ENCODE data around the gene FAF1.
"Not testable (repeated sequence)": the region's sequence is repeated elsewhere in the genome, so short reads cannot be mapped to it uniquely, and the experiment has no call there.

The FAF1 gene

DNA sequence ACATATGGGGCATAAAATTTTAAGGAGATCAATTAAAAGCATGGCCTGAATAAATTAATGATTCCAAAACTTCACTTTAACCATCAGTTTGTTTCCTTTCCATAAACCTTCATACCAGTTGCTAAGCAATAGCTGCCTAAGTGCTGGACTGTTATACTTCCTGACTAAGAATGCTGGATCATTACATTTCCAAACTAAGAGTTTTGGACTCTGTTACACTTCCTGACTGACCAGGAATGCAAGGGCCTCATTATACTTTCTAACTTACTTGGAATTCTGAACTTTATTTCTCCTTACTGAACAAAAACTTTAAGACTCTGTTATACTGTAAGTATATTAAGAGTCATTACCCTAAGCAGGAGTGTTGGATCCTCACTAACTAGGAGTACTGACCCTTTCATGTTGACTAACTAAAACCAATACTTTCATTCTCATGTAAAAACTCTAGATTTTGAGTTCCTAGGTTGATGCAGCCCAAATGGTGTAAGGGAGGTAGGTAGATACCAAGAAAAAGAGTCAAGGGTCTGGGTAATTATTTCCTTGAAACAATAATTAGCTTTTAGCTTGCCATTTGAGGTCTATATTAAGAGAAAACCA lies 118.2 kb downstream of the FAF1 start:
- no peak for DNase-seq

DNA sequence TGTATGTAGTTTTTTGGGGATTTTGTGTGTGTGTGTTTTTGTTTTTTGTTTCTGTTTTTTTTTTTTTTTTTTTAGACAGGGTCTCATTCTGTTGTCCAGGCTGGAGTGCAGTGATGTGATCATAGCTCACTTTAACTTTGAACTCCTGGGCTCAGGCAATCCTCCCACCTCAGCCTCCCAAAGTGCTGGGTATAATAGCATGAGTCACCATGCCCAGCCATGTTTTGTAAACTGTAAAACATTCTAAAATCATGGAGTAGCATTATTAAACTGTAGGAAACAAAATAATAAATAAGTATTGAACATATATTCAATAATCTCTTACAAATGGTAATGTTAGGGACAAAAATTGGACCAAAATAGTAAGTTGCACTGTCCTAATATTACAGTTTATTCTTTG lies 124.0 kb downstream of the FAF1 start:
- DNase-seq, result no peak

DNA sequence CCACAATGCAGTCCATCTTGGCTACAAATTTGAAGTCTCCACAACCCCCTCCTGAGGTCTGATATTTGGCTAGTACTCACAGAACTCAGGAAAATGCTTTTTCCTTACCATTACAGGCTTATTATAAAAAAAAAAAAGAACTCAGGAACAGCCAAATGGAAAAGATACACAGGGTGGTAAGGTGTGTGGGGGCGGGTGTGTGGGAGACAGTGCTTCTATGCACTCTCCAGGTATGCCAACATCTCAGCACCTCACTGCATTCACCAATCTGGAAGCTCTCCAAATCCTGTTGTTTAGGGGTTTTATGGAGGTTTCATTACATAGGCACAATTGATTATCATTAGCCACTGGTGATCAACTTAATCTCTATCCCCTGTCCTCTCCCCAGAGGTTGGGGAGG lies 126.9 kb downstream of the FAF1 start:
- DNase-seq, result no peak

DNA sequence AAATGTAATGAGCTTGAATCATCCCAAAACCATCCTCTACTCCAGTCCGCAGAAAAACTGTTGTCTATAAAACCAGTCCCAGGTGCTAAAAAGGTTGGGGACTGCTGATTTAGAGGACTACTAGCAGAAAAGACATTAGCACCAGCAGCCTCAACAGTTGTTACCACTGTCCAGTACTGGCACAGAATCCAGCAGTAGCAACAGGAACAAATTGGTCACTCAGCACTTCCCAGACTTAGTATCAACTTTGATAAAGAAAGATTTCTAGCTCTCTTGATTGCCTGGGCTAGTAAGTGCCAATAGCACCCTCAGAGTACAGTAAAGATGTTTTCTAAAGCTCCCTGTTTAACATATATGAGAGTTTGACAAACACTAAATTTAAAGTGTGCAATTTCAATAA lies 127.9 kb downstream of the FAF1 start:
- DNase-seq, result no peak

DNA sequence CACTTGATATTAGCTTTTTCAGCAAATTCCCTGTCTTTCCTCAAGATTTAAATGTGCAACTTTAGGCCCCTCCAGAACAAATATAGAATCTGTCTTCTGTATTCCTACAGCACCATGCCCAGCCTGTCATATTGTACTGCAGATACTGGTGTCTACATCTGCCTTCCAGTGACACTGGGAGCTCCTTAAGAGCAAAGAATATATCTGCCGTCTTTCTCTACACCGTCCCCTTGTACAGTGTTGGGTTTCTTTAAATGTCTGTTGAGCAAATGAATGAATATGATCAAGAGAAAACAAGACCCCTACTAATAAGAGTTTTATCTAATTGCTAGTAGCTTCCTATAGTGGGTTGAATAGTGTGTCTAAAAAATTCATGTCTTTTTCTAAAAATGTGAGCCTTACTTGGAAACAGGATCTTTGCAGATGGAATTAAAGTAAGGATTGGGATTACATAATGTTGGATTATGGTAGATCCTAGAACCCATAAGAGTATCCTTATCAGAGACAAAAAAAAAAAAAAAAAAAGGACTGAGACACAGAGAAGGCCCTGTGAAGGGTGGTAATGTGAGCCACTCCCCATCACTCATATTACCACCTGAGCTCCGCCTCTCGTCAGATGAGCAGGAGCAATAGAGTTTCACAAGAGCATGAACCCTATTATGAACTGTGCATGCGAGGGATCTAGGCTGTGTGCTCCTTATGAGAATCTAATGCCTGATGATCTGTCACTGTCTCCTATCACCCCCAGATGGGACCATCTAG lies 128.6 kb downstream of the FAF1 start:
- no peak for DNase-seq

DNA sequence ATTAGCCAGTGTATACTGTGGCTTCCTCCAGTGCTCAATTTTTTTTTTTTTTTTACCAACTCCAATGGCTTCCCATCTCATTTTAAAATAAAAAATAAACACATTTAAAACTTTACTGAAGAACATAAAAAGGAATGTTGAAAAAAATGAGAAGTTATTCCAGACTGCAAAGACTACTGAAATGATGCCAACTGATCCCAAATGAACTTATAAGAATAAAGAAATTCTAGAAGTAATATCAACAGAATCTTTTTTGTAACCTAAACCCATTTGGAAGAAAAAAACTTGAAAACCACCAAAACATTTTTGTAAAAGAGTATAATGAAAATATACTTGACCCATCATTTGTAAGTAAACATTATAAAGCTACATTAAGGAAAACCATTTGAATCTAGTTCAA lies 129.4 kb downstream of the FAF1 start:
- no peak for DNase-seq

DNA sequence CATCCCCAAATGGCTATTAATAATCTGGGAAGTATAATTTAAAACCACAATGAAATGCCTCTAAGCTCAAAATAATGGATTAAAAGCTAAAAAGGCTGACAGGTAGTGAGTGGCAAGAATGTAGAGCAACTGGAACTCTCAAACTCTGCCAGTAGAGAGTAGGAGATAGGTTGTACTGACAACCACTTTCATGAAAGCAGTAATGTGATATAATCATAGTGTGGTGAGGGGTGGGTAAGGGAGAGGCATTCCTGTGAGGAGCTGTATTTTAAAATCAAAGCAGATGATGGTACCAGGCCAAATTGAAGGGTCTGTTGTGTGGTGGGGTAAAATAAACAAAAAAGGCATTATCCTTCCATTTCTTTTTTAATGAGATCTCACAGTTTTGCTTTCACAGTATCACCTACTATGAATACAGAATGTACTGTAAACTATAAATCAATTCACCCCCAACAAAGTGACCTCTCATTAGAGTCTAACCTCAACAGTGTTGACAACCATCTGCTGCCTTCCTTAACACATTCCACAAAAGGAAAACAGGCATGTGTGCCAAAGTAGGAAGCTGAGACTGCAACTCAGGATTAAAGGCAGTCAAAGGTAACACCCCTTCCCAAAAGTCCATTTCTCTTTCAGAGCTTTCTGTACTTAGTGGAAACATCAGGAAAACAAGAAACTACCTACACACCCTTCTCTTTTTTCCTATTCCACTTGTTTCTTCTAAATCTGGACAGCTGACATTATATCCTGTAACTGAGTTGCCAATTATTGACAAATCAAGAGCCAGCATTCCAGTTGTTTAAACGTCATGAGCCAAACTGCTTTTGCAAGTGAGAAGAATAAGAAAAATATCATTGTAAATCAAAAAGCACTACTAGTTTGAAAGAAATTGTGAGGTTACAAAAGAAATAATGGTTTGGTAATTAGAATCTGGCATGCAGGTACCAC lies 130.8 kb downstream of the FAF1 start:
- DNase-seq, result peak; percentile 70 to 82

DNA sequence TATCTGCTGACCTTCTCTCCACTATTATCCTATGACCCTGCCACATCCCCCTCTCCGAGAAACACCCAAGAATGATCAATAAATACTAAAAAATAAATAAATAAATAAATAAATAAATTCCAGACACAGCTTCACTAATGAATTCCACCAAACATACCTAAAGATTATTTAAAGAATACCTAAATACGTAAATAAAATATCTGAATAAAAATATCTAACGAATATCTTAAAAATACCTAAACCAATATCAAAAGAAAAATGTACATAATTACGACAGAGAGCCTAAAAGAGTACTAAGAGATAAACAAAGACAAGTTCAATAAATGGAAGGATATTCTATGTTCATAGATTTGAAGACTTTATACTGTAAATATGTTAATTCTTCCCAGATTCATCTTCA lies 132.5 kb downstream of the FAF1 start:
- DNase-seq, result no peak

DNA sequence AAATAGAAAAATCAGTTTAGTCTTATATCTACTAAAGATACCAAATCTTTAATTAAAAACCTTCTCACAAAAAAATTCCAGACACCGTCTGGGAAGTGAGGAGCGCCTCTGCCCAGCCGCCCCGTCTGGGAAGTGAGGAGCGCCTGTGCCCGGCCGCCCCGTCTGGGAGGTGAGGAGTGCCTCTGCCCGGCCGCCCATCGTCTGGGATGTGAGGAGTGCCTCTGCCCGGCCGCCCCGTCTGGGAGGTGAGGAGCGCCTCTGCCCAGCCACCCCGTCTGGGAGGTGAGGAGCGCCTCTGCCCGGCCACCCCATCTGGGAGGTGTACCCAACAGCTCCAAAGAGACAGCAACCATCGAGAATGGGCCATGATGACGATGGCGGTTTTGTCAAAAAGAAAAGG lies 133.3 kb downstream of the FAF1 start:
- DNase-seq, result not testable (repeated sequence)

DNA sequence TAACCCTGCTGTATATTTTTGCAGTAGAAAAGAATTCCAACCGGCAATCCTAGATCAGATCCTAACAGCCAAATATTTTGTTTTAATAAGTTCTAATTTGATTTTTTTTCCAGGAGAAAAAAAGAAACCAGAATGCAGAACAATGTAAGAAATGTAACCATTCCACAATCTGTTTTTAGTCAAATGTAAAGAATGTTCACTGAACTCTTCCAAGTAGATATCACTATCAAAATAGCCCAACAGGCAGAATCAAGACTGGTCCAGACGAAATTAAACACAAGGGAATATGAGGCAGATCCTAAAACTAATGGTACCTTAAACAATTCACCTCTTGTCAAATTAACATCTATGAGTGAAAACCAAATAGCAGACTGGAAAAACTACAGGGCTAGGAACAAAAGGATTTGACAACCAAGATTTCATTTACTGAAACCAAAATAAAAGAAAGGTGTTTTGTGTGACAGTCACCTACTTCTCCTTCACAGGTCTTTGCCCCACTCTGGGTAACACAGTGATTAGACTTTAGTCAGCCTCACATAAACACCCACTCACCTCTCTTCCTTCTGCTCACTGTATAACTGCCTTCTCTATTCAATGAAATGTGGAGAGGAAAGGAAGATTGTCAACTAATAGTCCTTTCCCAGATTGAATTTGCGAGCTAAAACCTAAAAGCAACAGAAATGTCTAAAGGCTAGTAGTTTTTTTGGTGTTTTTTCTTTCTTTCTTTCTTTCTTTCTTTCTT lies 137.9 kb downstream of the FAF1 start:
- no peak for DNase-seq

DNA sequence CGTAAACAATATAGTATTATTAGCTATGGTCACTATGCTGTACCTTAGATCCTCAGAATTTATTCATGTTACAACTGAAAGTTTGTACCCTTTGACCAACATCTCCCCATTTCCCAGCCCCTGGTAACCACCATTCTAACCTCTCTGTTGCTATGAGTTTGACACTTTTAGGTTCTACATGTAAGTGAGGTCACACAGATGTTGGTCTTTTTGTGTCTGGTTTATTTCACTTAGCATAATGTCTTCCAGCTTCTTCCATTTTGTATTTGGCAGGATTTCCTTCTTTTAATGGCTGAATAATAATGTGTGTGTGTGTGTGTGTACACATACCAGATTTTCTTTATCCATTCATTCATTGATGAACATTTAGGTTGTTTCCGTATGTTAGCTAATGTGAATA lies 139.5 kb downstream of the FAF1 start:
- no peak for DNase-seq

DNA sequence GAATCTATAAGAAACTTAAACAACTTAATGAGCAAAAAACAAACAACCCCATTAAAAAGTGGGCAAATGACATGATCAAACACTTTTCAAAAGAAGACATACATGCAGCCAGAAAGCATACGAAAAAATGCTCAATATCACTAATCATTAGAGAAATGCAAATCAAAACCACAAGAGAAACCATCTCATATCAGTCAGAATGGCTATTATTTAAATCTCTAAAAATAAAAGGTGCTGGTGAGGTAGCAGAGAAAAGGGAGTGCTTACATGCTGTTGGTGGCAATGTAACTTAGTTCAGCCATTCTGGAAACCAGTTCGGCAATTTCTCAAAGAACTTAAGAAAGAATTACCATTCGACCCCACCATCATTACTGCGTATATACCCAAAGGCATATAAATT lies 147.7 kb downstream of the FAF1 start:
- no peak for DNase-seq

DNA sequence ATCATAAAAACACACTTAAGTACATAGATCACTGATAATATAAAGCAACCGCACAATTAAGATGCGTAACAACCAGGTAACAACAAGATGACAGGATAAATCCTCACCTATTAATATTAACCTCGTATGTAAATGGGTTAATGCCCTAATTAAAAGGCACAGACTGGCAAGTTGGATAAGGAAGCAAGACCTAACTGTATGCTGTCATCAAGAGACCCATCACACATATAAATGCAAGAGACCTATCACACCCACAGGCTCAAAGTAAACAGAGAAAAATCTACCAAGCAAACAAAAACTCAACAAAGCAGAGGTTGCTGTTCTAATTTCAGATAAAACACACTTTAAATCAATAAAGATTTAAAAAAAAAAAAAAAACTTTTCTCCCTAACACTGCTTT lies 151.8 kb downstream of the FAF1 start:
- DNase-seq, result no peak

DNA sequence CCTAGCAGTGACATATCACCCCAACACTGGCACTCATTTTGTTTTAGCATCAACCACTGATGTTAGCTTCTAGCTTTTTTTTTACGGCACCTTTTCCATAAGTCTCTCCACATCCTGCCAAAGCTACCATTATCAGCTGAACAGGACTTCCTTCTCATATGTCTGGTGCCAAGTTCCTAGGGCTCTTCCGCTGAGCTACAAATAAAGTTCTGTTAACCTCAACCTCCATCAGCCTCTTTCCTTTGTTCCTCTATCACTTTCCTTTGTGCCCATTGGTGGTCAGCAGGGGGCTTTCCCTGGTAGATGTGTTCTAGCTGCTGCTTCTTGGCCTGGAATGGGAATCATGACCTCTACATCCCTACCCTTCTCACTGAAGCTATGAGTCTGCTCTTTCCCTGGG lies 163.8 kb downstream of the FAF1 start:
- DNase-seq, result no peak

DNA sequence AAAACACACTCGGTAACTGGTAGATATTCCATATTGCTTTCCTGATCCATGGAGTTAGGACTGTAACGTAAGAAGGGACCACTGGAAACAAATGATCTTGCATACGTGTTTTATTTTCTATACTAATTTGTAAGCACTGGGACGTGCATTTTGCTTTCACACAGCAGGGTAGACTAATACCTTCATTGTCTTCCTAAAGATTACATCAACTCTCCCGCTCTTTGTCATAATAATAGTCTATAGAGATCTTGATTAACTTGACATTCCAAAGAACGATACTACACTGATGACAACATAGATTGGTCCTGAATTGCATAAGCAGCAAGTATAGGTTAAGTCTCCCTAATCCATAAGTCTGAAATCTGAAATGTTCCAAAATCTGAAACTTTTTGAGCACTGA lies 166.5 kb downstream of the FAF1 start:
- no peak for DNase-seq

DNA sequence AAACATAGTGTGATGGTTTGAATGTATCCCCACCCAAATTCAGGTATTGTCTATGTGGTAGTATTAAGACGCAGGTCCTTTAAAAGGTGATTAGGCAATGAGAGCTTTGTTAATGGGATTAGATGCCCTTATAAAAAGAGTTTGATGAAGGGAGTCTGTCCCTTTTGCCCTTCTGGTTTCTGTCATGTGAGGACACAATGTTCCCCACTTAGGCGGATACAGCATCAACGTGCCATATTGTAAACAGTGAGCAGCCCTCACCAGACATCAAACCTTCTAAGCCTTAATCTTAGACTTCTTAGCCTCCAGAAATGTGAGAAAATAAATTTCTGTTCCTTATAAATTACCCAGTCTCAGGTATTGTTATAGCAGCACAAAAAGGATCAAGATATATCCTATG lies 172.8 kb downstream of the FAF1 start:
- no peak for DNase-seq

DNA sequence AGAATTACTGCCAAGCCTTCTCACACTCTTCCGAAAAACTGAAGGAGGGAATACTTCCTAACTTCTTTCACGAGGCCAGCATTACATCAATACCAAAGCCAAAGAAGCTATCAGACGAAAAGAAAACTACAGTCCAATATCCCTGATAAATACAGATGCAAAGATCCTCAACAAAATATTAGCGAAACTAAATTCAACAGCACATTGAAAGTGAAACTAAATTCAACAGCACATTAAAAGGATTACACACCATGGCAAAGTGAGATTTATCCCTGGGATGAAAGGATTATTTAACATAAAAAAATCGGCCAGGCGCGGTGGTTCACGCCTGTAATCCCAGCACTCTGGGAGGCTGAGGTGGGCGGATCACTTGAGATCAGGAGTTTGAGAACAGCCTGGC lies 176.8 kb downstream of the FAF1 start:
- no peak for DNase-seq

DNA sequence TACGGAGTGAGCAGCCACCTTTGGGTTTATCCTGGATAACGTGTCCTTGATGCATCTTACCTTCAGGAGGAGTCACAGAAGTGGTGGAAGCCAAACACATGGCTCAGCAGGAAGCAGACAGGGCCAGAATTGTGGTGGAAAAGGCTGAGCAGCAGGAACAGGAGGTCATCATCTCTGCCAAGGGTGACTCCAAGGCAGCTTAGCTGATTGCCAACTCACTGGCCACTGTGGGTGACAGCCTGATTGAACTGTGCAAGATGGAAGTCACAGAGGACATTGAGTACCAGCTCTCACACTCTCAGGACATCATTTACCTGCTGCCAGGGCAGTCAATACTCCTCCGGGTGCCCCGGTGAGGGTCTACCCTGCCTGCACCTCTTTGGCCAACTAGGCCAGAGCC lies 179.3 kb downstream of the FAF1 start:
- DNase-seq, result no peak

DNA sequence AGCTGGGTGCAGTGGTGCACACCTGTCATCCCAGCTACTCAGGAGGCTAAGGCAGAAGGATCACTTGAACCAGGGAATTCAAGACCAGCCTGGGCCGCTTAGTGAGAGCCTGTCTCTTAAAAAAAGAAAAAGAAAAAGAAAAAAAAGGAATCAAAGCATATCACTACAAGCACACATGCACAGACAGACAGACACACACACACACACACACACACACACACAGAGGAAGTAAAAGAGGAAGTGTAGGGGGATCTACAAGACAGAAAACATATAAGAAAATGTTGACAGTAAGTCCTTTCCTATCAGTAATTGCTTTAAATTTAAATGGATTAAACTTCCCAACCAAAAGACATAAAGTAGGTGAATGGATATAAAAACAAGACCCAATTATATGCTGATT lies 180.3 kb downstream of the FAF1 start:
- DNase-seq, result no peak

DNA sequence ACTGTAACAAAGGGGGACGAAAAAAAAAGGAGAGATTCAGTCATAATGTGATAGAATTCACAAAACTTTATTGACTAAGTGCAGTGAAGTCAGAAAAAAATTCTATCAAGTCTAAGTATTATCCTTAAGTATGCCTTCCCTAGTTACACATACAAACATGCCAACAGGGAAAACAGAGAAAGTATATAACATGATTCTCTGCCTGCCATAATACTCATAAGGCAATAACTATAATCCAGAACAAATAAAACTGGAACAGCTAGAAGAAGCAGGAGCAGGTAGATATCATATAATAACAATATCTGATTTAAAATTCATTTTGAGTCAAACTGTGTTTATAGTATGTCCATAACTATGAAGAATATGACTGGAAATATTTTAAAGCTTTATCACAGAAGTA lies 184.3 kb downstream of the FAF1 start:
- no peak for DNase-seq

DNA sequence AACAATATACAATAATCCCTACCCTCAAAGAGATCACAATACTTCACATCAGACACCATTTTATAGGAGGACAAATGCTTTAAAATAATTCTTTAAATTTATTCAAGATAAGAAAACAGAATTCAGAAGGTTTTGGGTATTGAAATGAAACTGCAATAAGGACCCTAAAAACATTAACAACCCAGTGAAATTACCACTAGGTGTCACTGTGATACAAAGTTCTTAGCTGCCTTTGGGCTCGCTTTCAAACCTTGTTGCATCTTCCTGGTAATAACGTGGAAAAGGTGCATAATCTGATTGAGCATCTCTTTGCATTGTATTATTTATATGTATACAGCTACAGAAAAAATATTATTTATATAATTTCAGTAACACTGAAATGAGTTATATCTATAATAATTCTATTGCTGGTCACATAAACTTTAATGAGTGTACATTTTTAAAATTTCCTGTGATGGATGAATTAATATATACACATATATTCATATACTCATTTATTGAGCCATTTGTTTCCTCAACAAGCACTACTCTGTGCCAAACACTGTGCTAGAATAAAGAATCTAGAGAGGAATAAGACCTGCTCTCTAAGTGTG lies 185.2 kb downstream of the FAF1 start:
- DNase-seq, result peak; percentile 70 to 86

DNA sequence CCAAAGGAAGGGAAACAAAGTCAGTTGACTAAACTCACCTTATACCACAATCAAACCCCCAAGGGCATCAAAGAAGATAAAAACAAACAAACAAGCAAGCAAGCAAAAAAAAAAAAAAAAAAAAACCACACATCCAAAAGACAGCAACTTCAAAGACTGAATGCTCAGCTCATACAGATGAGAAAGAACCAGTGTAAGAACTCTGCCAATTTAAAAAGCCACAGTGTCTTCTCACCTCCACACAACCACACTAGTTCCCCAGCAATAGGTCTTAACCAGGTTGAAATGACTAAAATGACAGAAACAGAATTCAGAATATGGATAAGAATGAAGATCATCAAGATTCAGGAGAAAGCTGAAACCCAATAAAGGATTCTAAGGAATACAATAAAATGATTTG lies 193.4 kb downstream of the FAF1 start:
- DNase-seq, result no peak

DNA sequence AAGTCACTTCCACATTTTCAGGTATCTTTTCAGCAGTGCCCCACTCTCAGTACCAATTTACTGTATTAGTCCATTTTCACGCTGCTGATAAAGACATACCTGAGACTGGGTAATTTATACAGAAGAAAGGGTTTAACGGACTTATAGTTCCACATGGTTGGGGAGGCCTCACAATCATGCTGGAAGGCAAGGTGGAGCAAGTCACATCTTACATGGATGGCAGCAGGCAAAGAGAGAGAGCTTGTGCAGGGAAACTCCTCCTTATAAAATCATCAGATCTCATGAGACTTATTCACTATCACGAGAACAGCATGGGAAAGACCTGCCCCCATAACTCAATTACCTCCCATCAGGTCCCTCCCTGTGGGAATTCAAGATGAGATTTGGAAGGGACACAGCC lies 203.5 kb downstream of the FAF1 start:
- DNase-seq, result not testable (repeated sequence)
